HG03571 (cell line): ENCODE results near the gene AOPEP.
"Not testable (repeated sequence)": the region's sequence is repeated elsewhere in the genome, so short reads cannot be mapped to it uniquely, and the experiment has no call there.

ENCODE experiments used
- ATAC-seq: cut with Tn5 transposase; IDR thresholded peaks from one replicate; pipeline ENCODE4 v1.9.1; 2021; ENCODE audit not compliant: unreplicated experiment

The AOPEP gene

GRCh38 chr9:94928691-94929368 is 202.3 kb downstream of the AOPEP start:
- ATAC-seq, result no peak

- ATAC-seq, result no peak
Measured at GRCh38 chr9:94929369-94929756, 202.9 kb downstream of the AOPEP start.

GRCh38 chr9:94931036-94931633 is 204.6 kb downstream of the AOPEP start:
- ATAC-seq, result no peak

GRCh38 chr9:94931740-94932139 is 205.2 kb downstream of the AOPEP start:
- no peak for ATAC-seq

GRCh38 chr9:94932652-94933510 is 206.4 kb downstream of the AOPEP start:
- ATAC-seq, result no peak

- ATAC-seq, result no peak
Measured at GRCh38 chr9:94933511-94933828, 207.0 kb downstream of the AOPEP start.

GRCh38 chr9:94934816-94935328 is 208.4 kb downstream of the AOPEP start:
- ATAC-seq, result no peak

GRCh38 chr9:94935396-94935795 is 208.9 kb downstream of the AOPEP start:
- no peak for ATAC-seq

- ATAC-seq, result no peak
Measured at GRCh38 chr9:94936419-94936818, 209.9 kb downstream of the AOPEP start.

- ATAC-seq, result no peak
Measured at GRCh38 chr9:94937214-94937903, 210.9 kb downstream of the AOPEP start.

GRCh38 chr9:94938384-94938783 is 211.9 kb downstream of the AOPEP start:
- no peak for ATAC-seq

- ATAC-seq, result not testable (repeated sequence)
Measured at GRCh38 chr9:94940296-94940695, 213.8 kb downstream of the AOPEP start.

- no peak for ATAC-seq
Measured at GRCh38 chr9:94941211-94941875, 214.8 kb downstream of the AOPEP start.

- ATAC-seq, result no peak
Measured at GRCh38 chr9:94944626-94945025, 218.1 kb downstream of the AOPEP start.

GRCh38 chr9:94945197-94946144 is 219.0 kb downstream of the AOPEP start:
- no peak for ATAC-seq

- ATAC-seq, result no peak
Measured at GRCh38 chr9:94946256-94946655, 219.8 kb downstream of the AOPEP start.

- no peak for ATAC-seq
Measured at GRCh38 chr9:94948567-94949235, 222.2 kb downstream of the AOPEP start.

GRCh38 chr9:94949370-94949769 is 222.9 kb downstream of the AOPEP start:
- no peak for ATAC-seq

- ATAC-seq, result no peak
Measured at GRCh38 chr9:94950040-94950578, 223.6 kb downstream of the AOPEP start.
